AG09309 (cell line): Measurements from ENCODE around the gene MON1A.
"Not testable (repeated sequence)": the region's sequence is repeated elsewhere in the genome, so short reads cannot be mapped to it uniquely, and the experiment has no call there.

Experiments used
- DNase-seq: peaks from one replicate; pipeline ENCODE4 v3.0.0-alpha.2; 2010; ENCODE audit warnings: low read depth
- H3K4me3 ChIP-seq: 2 replicates; pipeline ENCODE4 v1.5.1; 2011; ENCODE audit warnings: mild to moderate bottlenecking, low read depth, low read length, moderate library complexity; ENCODE audit not compliant: control insufficient read depth
- CTCF ChIP-seq: IDR thresholded peaks from 2 replicates; pipeline ENCODE4 v1.5.1; 2011; ENCODE audit warnings: mild to moderate bottlenecking, low read depth, low read length, inconsistent platforms; ENCODE audit not compliant: insufficient read depth, control insufficient read depth; ENCODE audit errors: missing control alignments

Gene MON1A

GRCh38 chr3:49924683-49925082, 4.9 kb downstream of the MON1A start:
- peak; percentile 29 for DNase-seq
- no peak for TF ChIP-seq CTCF
- no peak overlapping the region for H3K4me3 ChIP-seq

GRCh38 chr3:49917806-49918590, 11.6 kb downstream of the MON1A start:
- H3K4me3 ChIP-seq, DNase-seq: not testable (repeated sequence)

GRCh38 chr3:49916686-49917085, 12.9 kb downstream of the MON1A start:
- TF ChIP-seq CTCF, result no peak
- DNase-seq, result peak; percentile 59
- no peak overlapping the region for H3K4me3 ChIP-seq

- no peak for DNase-seq
- no peak overlapping the region for H3K4me3 ChIP-seq
- no peak for TF ChIP-seq CTCF
These were observed 14.7 kb downstream of the MON1A start for GRCh38 chr3:49914906-49915305.

- DNase-seq, result no peak
- no peak overlapping the region for H3K4me3 ChIP-seq
- no peak for TF ChIP-seq CTCF
These were observed 16.7 kb downstream of the MON1A start for GRCh38 chr3:49912881-49913281.

GRCh38 chr3:49911611-49912010, 18.0 kb downstream of the MON1A start:
- DNase-seq, result no peak
- no peak for TF ChIP-seq CTCF
- no peak overlapping the region for H3K4me3 ChIP-seq

GRCh38 chr3:49911124-49911420, 18.5 kb downstream of the MON1A start:
- no peak for DNase-seq
- TF ChIP-seq CTCF, result no peak
- no peak overlapping the region for H3K4me3 ChIP-seq
